ENCODE data around the gene COL6A1.

COL6A1 gene

DNA sequence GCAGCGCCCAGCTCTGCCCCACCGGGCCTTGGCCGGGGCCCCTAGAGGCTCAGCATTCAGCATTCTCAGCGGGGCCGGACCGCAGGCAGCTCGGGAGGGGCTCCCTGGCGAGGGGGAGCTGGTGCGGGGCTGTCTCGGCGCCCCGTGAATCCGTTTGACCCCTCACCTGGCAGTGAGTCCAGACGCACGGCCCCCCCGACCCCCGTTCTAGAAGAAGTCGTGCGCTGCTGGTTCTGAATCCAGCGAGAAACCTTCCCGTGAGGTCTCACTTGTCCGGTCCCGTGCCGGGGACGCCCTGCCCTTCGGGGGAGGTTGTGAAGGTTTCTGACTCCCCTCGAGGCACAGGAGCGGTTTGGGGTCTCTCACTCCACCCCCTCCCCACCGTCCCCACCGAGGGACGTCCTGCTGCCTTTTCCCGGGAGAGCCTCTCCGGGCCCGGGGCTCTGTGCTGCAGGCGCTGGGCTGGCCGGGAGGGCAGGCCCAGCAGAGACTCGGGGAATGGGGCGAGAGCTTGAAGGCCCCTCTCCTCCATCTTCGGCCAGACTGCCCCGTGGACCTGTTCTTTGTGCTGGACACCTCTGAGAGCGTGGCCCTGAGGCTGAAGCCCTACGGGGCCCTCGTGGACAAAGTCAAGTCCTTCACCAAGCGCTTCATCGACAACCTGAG lies 655 bp downstream of the COL6A1 start:
- no peak for DNase-seq (ENCODE audit: low read depth)

- DNase-seq (ENCODE audit: low read depth): no peak
These were observed 1.4 kb downstream of the COL6A1 start for GRCh38 chr21:45982758-45983648.

GRCh38 chr21:45983649-45983965 lies 2.0 kb downstream of the COL6A1 start:
- no peak for DNase-seq (ENCODE audit: low read depth)

- DNase-seq (ENCODE audit: low read depth): no peak
These were observed 2.5 kb downstream of the COL6A1 start for GRCh38 chr21:45983981-45984551.

GRCh38 chr21:45984584-45985095 lies 3.1 kb downstream of the COL6A1 start:
- DNase-seq (ENCODE audit: low read depth): no peak

- DNase-seq (ENCODE audit: low read depth): no peak
These were observed 4.1 kb downstream of the COL6A1 start for GRCh38 chr21:45985471-45986315.

- no peak for DNase-seq (ENCODE audit: low read depth)
These were observed 4.9 kb downstream of the COL6A1 start for GRCh38 chr21:45986316-45987051.

DNA sequence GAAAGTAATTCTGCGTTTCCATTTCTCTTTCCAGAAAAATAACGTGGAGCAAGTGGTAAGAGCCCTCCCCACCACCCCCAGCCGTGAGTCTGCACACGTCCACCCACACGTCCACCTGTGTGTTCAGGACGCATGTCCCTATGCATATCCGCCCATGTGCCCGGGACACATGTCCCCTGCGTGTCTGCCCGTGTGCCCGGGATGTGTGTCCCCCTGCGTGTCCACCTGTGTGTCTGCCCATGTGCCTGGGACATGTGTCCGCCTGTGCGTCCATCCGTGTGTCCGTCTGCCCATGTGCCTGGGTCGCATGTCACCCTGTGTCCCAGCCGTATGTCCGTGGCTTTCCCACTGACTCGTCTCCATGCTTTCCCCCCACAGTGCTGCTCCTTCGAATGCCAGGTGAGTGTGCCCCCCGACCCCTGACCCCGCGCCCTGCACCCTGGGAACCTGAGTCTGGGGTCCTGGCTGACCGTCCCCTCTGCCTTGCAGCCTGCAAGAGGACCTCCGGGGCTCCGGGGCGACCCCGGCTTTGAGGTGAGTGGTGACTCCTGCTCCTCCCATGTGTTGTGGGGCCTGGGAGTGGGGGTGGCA lies 5.6 kb downstream of the COL6A1 start:
- DNase-seq (ENCODE audit: low read depth): no peak

DNA sequence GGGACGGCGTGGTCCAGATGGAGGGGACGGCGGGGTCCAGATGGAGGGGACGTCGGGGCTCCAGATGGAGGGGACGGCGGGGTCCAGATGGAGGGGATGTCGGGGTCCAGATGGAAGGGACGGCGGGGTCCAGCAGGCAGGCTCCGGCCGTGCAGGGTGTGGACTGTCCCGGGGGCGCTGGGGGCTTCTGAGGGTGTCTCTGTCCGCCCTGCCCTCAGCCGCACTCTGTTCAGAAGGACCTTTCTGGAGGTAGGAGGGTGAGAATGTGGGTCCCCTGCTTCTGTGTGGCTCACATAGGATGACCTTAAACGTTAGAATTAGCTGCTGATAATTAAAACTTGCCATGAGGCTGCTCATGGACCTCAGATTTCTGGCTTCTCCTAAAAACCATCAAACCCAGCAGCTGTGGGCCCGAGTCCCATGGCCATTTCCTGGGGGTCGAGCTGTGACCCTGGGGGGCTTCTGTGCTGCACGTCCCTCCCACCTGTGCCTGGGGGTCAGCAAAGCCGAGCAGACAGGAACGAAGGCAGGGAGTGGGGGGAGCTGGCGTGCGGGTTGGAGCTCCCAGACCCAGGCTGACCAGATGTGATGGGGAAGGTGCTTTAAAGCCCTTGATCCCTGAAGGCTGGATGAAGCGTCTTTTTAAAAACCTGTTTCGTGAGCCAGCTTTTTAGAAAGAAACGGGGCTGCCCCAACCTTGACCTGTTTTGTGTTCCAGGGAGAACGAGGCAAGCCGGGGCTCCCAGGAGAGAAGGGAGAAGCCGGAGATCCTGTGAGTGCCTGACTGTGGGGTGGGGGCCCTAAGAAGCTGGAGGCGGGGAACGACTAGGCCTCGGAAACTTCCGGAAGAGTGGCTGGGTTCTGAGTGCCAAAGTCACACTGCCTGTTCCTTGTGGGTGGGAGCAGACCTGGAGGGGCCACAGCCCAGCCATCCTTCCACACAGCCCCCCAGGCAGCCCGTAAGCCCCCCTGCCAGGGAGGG lies 7.1 kb downstream of the COL6A1 start:
- DNase-seq (ENCODE audit: low read depth): no peak

DNA sequence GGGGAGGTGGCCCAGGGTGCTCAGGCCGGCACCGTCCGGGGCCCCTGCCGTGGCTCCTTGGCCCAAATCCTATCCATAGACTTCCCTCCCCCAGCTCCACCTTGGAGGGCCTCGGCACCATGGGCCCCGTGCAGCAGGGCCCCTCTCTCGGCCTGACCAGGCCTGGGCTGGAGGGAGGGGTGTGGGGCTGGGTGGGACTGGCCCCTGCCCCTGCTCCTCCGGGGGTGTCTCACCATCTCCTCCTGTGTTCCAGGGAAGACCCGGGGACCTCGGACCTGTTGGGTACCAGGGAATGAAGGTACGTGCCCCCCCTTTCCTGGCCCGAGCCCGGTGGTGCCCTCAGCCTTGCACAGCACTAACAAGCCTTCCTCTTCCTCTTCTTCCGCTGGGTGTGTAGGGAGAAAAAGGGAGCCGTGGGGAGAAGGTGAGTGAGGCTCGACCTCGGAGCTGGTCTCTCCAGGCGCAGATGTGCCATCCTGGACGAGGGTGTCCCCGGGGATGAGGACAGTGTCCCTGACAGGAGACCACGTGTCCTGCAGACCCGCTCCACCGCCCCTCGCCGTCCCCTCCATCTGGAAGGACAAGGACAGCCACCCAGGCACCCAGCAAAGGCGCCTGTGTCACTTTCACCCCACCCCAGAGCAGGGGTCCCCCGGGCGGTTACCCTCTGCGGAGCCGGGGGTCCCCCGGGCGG lies 7.9 kb downstream of the COL6A1 start:
- DNase-seq (ENCODE audit: low read depth): no peak

DNA sequence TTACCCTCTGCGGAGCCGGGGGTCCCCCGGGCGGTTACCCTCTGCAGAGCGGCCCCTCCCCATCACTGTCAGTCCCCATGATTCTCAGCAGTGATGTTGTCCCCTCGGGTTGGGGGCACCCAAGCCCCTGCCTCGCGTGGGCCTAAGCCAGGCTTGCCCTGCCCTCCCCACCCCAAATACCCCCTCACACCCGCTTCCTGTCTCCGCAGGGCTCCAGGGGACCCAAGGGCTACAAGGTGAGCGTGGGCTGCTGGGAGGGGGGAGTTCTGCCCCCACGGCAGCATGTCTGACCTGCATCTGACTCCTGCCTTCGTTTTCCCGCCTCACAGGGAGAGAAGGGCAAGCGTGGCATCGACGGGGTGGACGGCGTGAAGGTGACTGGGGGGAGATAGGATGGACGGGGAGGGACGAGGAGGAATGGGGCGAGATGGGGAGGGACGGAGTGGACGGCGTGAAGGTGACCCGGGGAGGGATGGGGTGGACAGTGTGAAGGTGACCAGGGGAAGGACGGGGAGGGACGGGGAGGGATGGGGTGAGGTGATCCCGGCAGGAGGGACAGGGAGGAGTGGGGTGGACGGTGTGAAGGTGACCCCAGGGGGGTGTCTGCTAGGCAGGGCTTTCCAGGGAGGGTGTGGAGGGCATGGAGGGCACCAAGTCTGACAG lies 8.6 kb downstream of the COL6A1 start:
- DNase-seq (ENCODE audit: low read depth): no peak

DNA sequence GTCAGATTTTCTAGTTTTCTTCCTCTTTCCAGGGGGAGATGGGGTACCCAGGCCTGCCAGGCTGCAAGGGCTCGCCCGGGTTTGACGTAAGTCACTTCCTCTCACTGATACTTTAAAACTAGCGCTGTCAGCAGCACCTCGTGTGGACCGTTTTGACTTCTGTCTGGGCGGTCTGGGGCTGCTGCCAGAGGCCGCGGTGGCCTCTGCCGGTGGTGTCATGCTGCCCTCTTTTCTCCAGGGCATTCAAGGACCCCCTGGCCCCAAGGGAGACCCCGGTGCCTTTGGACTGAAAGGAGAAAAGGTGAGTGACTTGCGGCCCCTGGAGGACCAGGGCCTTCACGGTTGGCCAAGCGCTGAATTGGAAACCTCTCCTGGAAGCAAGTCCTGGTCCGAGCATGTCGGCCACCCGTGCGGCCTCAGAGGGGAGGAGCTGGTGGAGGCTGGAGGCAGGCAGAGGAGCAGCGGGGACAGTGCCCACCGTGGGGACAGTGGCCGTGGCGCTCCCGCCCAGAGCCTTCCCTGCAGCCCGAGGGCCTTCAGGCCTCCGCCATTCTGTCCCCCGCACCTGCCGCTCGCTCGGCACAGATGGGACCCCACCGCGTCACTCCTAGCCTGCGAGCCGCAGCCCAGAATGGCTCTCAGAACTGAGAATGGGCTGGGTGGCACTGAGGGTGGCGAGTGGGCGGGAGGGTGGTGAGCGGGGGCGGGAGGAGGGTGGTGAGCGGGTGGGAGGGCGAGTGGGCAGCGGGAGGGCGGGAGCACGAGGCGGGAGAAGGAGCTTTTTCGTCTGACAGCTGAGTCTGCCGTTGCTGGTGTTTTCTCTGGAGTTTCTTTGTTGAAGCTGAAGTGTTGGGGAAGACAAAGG lies 9.4 kb downstream of the COL6A1 start:
- no peak for DNase-seq (ENCODE audit: low read depth)

DNA sequence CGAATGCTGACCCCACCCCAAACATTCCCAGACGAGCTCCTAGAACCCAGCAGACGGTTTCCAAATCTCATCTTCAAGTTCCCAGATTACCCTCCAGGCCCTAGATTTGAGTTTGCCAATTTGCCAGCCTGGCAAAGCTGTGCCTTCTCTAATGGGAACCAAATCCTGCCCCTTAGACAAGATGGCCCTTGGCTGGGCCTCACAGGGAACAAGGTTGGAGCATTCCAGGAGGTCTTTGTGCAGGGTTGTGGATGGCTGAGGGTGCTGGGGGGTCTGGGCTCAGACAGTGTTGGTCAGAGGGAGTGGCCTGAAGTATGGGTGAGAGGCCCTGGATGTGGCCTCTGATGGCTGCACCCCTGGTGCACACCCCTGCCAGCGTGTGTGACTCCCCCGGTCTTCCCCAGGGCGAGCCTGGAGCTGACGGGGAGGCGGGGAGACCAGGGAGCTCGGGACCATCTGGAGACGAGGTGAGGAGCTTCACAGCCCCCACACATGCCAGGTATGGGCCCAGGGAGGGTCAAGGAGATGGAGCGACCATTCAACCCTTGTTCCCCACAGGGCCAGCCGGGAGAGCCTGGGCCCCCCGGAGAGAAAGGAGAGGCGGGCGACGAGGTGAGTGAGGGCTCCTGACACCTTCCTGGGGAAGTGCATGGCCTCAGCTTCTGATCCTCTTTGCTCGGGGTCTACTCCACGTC lies 10.2 kb downstream of the COL6A1 start:
- no peak for DNase-seq (ENCODE audit: low read depth)

GRCh38 chr21:45992301-45993209 lies 11.0 kb downstream of the COL6A1 start:
- no peak for DNase-seq (ENCODE audit: low read depth)

DNA sequence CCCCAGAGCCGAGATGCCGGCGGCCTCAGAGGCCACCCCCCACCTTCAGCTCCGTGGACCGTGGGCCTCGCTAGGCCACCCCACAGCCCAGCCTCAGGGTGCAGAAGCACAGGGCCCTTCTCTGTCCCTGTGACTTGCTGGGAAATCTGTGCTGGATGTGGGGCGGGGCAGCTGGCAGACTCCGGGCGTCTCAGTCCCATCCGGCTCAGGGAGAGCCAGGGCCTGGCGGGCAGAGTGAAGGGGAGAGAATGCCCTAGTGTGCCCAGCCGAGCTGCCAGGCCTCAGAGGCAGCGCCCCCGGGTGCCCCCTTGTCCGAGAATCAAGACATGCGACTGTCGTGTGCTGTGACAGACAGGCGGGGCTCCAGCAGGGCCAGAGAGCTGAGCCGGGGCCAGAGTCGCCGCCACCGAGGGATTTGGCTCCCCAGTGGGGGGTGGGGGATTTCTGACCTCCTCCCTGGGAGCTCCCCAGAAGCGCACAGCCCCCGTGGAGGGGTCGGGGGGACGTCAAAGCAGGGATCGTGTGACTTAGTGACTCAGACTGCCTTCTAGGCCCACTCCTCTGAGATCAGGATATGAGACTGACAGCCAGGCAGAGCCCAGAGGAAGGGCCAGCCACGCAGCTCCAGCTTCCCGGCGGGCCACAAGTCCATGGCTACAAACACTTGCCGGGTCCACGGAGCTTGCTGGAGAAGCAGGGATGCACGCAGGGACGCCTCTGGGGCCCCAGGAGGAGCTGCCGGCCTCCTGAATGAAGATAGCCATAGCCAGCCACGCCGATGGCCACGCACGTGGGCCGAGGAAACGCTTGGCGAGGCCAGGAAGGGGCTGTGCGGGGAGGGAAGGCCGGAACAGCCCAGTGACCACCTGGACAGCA lies 11.9 kb downstream of the COL6A1 start:
- DNase-seq (ENCODE audit: low read depth): no peak
